H1 (cell line): ENCODE results near the gene IL36B. TPM values are rescaled to one million over a fixed set of nuclear protein-coding genes. Genes with fewer than 3 reads are reported as not detected.

ENCODE experiments used
- CTCF ChIA-PET: fragments of 300-600 bp; sonication (Branson Sonifier 250); formaldehyde crosslinking; loops from one replicate; lab custom pipeline; 2021; ENCODE audit not compliant: partially characterized antibody; lab: Charles Lee
- POLR2A ChIA-PET: fragments of 300-600 bp; sonication (Branson Sonifier 250); formaldehyde crosslinking; loops from one replicate; lab custom pipeline; 2021; ENCODE audit warnings: inconsistent platforms; ENCODE audit not compliant: partially characterized antibody; lab: Charles Lee
- DNase-seq, 2 experiments: peaks; one replicate each; pipeline versions ENCODE4 v3.0.0 to v3.0.0-alpha.2; 2010 to 2022; ENCODE audit warnings: low spot score in 2 of 2, low read depth in 1 of 2, mixed read lengths in 1 of 2
- FAIRE-seq: peaks from 2 replicates; lab custom pipeline; 2011; peaks lifted over from hg19 to GRCh38; lab: Jason Lieb, UNC
- H2AFZ ChIP-seq: 2 replicates; pipeline ENCODE4 v1.8.1; 2012; ENCODE audit warnings: low read length, inconsistent platforms
- H2AK5ac ChIP-seq: 2 replicates; pipeline ENCODE4 v1.6.1; 2013; ENCODE audit warnings: low read depth, low read length
- H2BK120ac ChIP-seq: replicated peaks from 2 replicates; pipeline ENCODE3; 2013; ENCODE audit warnings: low read depth, low read length, inconsistent platforms
- H2BK12ac ChIP-seq: 2 replicates; pipeline ENCODE4 v1.6.1; 2013; ENCODE audit warnings: low read depth, low read length
- H2BK15ac ChIP-seq: 2 replicates; pipeline ENCODE4 v1.6.1; 2013; ENCODE audit warnings: low read length
- H2BK20ac ChIP-seq: 2 replicates; pipeline ENCODE4 v1.6.1; 2013; ENCODE audit warnings: low read length
- H2BK5ac ChIP-seq: 2 replicates; pipeline ENCODE4 v1.6.1; 2013; ENCODE audit warnings: low read depth, low read length
- H3K14ac ChIP-seq: 2 replicates; pipeline ENCODE4 v1.6.1; 2013; ENCODE audit warnings: inconsistent platforms; ENCODE audit not compliant: insufficient read length
- H3K18ac ChIP-seq: 2 replicates; pipeline ENCODE4 v1.6.1; 2013; ENCODE audit warnings: low read length; ENCODE audit errors: extremely low read depth
- H3K23ac ChIP-seq: 2 replicates; pipeline ENCODE4 v1.6.1; 2013; ENCODE audit warnings: inconsistent platforms; ENCODE audit not compliant: insufficient read length
- H3K23me2 ChIP-seq: 2 replicates; pipeline ENCODE4 v1.6.1; 2013; ENCODE audit warnings: low read depth, low read length
- H3K27ac ChIP-seq: 2 replicates; pipeline ENCODE4 v1.6.1; 2011; ENCODE audit warnings: low read depth, low read length, inconsistent platforms
- H3K27me3 ChIP-seq, 4 experiments: replicated peaks in 1 of 4; 1 replicate in 1 of 4; 2 replicates in 3 of 4; pipeline versions ENCODE4 v1.6.1 to v1.8.1; 2011 to 2013; ENCODE audit warnings: low read length in 3 of 4, mild to moderate bottlenecking in 3 of 4, inconsistent platforms in 2 of 4, mixed read lengths in 2 of 4, moderate library complexity in 1 of 4; ENCODE audit not compliant: control insufficient read depth in 3 of 4, insufficient read depth in 3 of 4; ENCODE audit errors: extremely low read depth in 1 of 4
- H3K36me3 ChIP-seq, 4 experiments: 2 replicates each; pipeline versions ENCODE4 v1.6.1 to v1.8.1; 2011 to 2013; ENCODE audit warnings: mild to moderate bottlenecking in 4 of 4, low read length in 3 of 4, moderate library complexity in 2 of 4, control low read depth in 1 of 4, inconsistent platforms in 1 of 4; ENCODE audit not compliant: insufficient read depth in 4 of 4, control insufficient read depth in 2 of 4
- H3K4ac ChIP-seq: replicated peaks from 2 replicates; pipeline ENCODE3; 2013; ENCODE audit warnings: low read length, low read depth, mixed read lengths, inconsistent platforms; ENCODE audit not compliant: insufficient read length
- H3K4me1 ChIP-seq, 4 experiments: replicated peaks in 1 of 4; 1 replicate in 1 of 4; 2 replicates in 3 of 4; pipeline versions ENCODE4 v1.6.1 to v1.8.1; 2011 to 2013; ENCODE audit warnings: low read length in 3 of 4, inconsistent platforms in 2 of 4, mixed read lengths in 1 of 4; ENCODE audit not compliant: insufficient read depth in 4 of 4, control insufficient read depth in 3 of 4
- H3K4me2 ChIP-seq, 2 experiments: 2 replicates each; pipeline versions ENCODE4 v1.6.1 to v1.8.1; 2011 to 2013; ENCODE audit warnings: low read depth in 2 of 2, low read length in 2 of 2, control low read depth in 1 of 2, inconsistent platforms in 1 of 2, mild to moderate bottlenecking in 1 of 2; ENCODE audit not compliant: insufficient read depth in 1 of 2
- H3K4me3 ChIP-seq, 4 experiments: fragments of 200-600, 300-600 bp in 1 of 4; sonication (generic), shearing (Covaris generic), sonication (Bioruptor Twin) in 1 of 4; 2 replicates each; pipeline versions ENCODE4 v1.5.1 to v1.8.1; 2011 to 2016; ENCODE audit warnings: low read length in 4 of 4, low read depth in 3 of 4, control low read depth in 2 of 4, inconsistent platforms in 2 of 4, mild to moderate bottlenecking in 2 of 4, mixed read lengths in 1 of 4, moderate library complexity in 1 of 4; ENCODE audit not compliant: insufficient read depth in 2 of 4; ENCODE audit errors: extremely low read depth in 1 of 4
- H3K56ac ChIP-seq: replicated peaks from 2 replicates; pipeline ENCODE3; 2013; ENCODE audit warnings: low read depth, mild to moderate bottlenecking, mixed read lengths, low read length, inconsistent platforms; ENCODE audit not compliant: insufficient read length
- H3K79me1 ChIP-seq: 2 replicates; pipeline ENCODE4 v1.6.1; 2013; ENCODE audit warnings: low read depth, low read length, control low read depth
- H3K79me2 ChIP-seq, 2 experiments: 2 replicates each; pipeline versions ENCODE4 v1.6.1 to v1.8.1; 2012 to 2013; ENCODE audit warnings: low read length in 2 of 2, mild to moderate bottlenecking in 2 of 2, inconsistent platforms in 1 of 2; ENCODE audit not compliant: insufficient read depth in 2 of 2, control insufficient read depth in 1 of 2
- H3K9ac ChIP-seq, 4 experiments: replicated peaks in 1 of 4; 1 replicate in 1 of 4; 2 replicates in 3 of 4; pipeline versions ENCODE4 v1.6.1 to v1.8.1; 2011 to 2013; ENCODE audit warnings: low read depth in 3 of 4, low read length in 3 of 4, control low read depth in 2 of 4, mild to moderate bottlenecking in 2 of 4, moderate library complexity in 2 of 4, inconsistent platforms in 1 of 4; ENCODE audit errors: extremely low read depth in 1 of 4
- H3K9me3 ChIP-seq, 2 experiments: 2 replicates each; pipeline versions ENCODE4 v1.6.1 to v1.8.1; 2012 to 2013; ENCODE audit warnings: mild to moderate bottlenecking in 2 of 2, moderate library complexity in 2 of 2, control low read depth in 1 of 2, inconsistent platforms in 1 of 2, low read depth in 1 of 2, low read length in 1 of 2, mixed read lengths in 1 of 2; ENCODE audit not compliant: insufficient read depth in 2 of 2
- H4K20me1 ChIP-seq, 2 experiments: replicated peaks in 1 of 2; 2 replicates each; pipeline versions ENCODE3 to v1.8.1; 2011 to 2013; ENCODE audit warnings: inconsistent platforms in 2 of 2, low read length in 2 of 2, mild to moderate bottlenecking in 1 of 2; ENCODE audit not compliant: insufficient read depth in 2 of 2, control insufficient read depth in 1 of 2
- H4K5ac ChIP-seq: 2 replicates; pipeline ENCODE4 v1.6.1; 2013; ENCODE audit warnings: low read length, low read depth, mixed read lengths, inconsistent platforms; ENCODE audit not compliant: insufficient read length
- H4K8ac ChIP-seq: 2 replicates; pipeline ENCODE4 v1.8.0; 2013; ENCODE audit warnings: mild to moderate bottlenecking, moderate library complexity, low read length, inconsistent platforms; ENCODE audit not compliant: insufficient read depth; ENCODE audit errors: extremely low read depth
- H4K91ac ChIP-seq: replicated peaks from 2 replicates; pipeline ENCODE3; 2013; ENCODE audit warnings: low read length, mixed read lengths, inconsistent platforms; ENCODE audit not compliant: insufficient read length
- ATF3 ChIP-seq: IDR thresholded peaks from 2 replicates; pipeline ENCODE4 v1.6.1; 2011; ENCODE audit warnings: low read depth, mild to moderate bottlenecking, low read length; ENCODE audit not compliant: insufficient read depth
- BCL11A ChIP-seq, 2 experiments: IDR thresholded peaks; one replicate each; pipeline ENCODE4 v1.6.1; 2011; ENCODE audit warnings: low read depth in 2 of 2, low read length in 2 of 2, mild to moderate bottlenecking in 2 of 2
- CEBPB ChIP-seq: IDR thresholded peaks from 2 replicates; pipeline ENCODE4 v1.6.1; 2012; ENCODE audit warnings: low read depth, low read length
- CHD1 ChIP-seq: IDR thresholded peaks from 2 replicates; pipeline ENCODE4 v1.6.1; 2012; ENCODE audit warnings: low read depth, low read length, improper control_type of control experiment
- EGR1 ChIP-seq: IDR thresholded peaks from 2 replicates; pipeline ENCODE4 v1.6.1; 2011; ENCODE audit warnings: low read depth, low read length, borderline replicate concordance
- EP300 ChIP-seq, 2 experiments: IDR thresholded peaks; 1 replicate in 1 of 2; 2 replicates in 1 of 2; pipeline ENCODE4 v1.6.1; 2011 to 2012; ENCODE audit warnings: low read depth in 2 of 2, low read length in 2 of 2, mild to moderate bottlenecking in 2 of 2, borderline replicate concordance in 1 of 2, inconsistent platforms in 1 of 2, moderate library complexity in 1 of 2
- JUND ChIP-seq: IDR thresholded peaks from 2 replicates; pipeline ENCODE4 v1.6.1; 2011; ENCODE audit warnings: mild to moderate bottlenecking, improper control_type of control experiment, low read length
- NANOG ChIP-seq: IDR thresholded peaks from 2 replicates; pipeline ENCODE4 v1.6.1; 2011; ENCODE audit warnings: low read length, low read depth, mild to moderate bottlenecking, inconsistent platforms; ENCODE audit not compliant: insufficient read depth, poor library complexity, severe bottlenecking
- NRF1 ChIP-seq: IDR thresholded peaks from 2 replicates; pipeline ENCODE4 v1.6.1; 2011; ENCODE audit warnings: mild to moderate bottlenecking, low read depth, low read length, improper control_type of control experiment
- PHF8 ChIP-seq: fragments of 200-600 bp; sonication (generic); conservative IDR thresholded peaks from 2 replicates; pipeline ENCODE4 v1.7.1; 2012; ENCODE audit warnings: low read depth, mild to moderate bottlenecking, inconsistent platforms, low read length, moderate library complexity
- POLR2A ChIP-seq, 2 experiments: IDR thresholded peaks; 1 replicate in 1 of 2; 2 replicates in 1 of 2; pipeline ENCODE4 v1.6.1; 2011; ENCODE audit warnings: low read depth in 2 of 2, low read length in 2 of 2, mild to moderate bottlenecking in 2 of 2; ENCODE audit errors: control extremely low read depth in 1 of 2
- SP1 ChIP-seq: IDR thresholded peaks from 2 replicates; pipeline ENCODE4 v1.6.1; 2011; ENCODE audit warnings: low read depth, low read length
- TAF7 ChIP-seq: optimal IDR thresholded peaks from 2 replicates; pipeline ENCODE3; 2011; ENCODE audit warnings: low read depth, mild to moderate bottlenecking, inconsistent platforms, low read length, moderate library complexity, borderline replicate concordance
- YY1 ChIP-seq: IDR thresholded peaks from 2 replicates; pipeline ENCODE4 v1.6.1; 2011; ENCODE audit warnings: low read depth, mild to moderate bottlenecking, low read length
- polyA plus RNA-seq, 7 experiments: library from polyadenylated mRNA; depleted of rRNA in 3 of 7; stranded (reverse) in 5 of 7; unstranded in 2 of 7; fragments of >200 nt in 5 of 7; fragments of 200-250 nt in 2 of 7; gene quantifications; 1 replicate in 5 of 7; 2 replicates in 1 of 7; 4 replicates in 1 of 7; pipeline versions ENCODE4 v1.2.1 to v1.2.3, GENCODE V29; 2011 to 2013; ENCODE audit warnings: missing spikeins in 2 of 7, mixed read lengths in 2 of 7
- total RNA-seq: library from RNA; stranded (reverse); fragmentation: NEBNext Ultra II Directional; extraction: Animal tissue kit (Norgen Biotek cat#: 25700); gene quantifications from 2 replicates; pipeline ENCODE4 v1.2.1, GENCODE V29; 2021
- TF ChIP-seq, protein P1 (sequence below): IDR thresholded peaks from 2 replicates; pipeline ENCODE4 v1.6.1; 2011; ENCODE audit warnings: low read length, improper control_type of control experiment

Gene IL36B
- total and polyA plus RNA-seq, 2 of the 8 experiments (the other 6 are each of a cell fraction or from before 2014, with no cell fraction given): not detected

GRCh38 chr2:113089916-113090315 is 37.2 kb upstream of the IL36B start:
- H3K9me3 ChIP-seq: no peaks in the 10 kb centered on the region
- H3K23ac ChIP-seq: no peak overlapping the region
- no peak overlapping the region for H3K18ac ChIP-seq
- no peaks in the 10 kb centered on the region for H3K79me2 ChIP-seq
- H3K56ac ChIP-seq: no peak overlapping the region
- no peak overlapping the region for H2BK12ac ChIP-seq
- H3K14ac ChIP-seq: no peak overlapping the region
- no peaks in the 10 kb centered on the region for H3K4me1 ChIP-seq
- H3K4ac ChIP-seq: no peak overlapping the region
- H3K23me2 ChIP-seq: no peaks in the 10 kb centered on the region
- H3K4me2 ChIP-seq: no peak overlapping the region
- H3K36me3 ChIP-seq: no peaks in the 10 kb centered on the region
- H2BK20ac ChIP-seq: no peak overlapping the region
- no peak overlapping the region for H4K91ac ChIP-seq
- no peak overlapping the region for H4K5ac ChIP-seq
- no peak overlapping the region for H2AFZ ChIP-seq
- H2BK120ac ChIP-seq: no peak overlapping the region
- H3K79me1 ChIP-seq: no peaks in the 10 kb centered on the region
- H3K4me3 ChIP-seq: no peak overlapping the region
- CTCF ChIA-PET: interaction anchor here (0.6 to 3.0 kb wide), 6 partner anchors 10 to 109 kb away, joined by 3 to 32 read pairs (median 4); no protein-coding TSS in a partner anchor
- H3K27ac ChIP-seq: no peak overlapping the region
- no peak overlapping the region for H2BK15ac ChIP-seq
- FAIRE-seq: no peak
- H3K27me3 ChIP-seq: no peaks in the 10 kb centered on the region; a peak in 1 of 7 replicates
- H4K8ac ChIP-seq: no peak overlapping the region
- H3K9ac ChIP-seq: no peak overlapping the region
- H4K20me1 ChIP-seq: no peaks in the 10 kb centered on the region
- no peak overlapping the region for H2AK5ac ChIP-seq
- no peak overlapping the region for H2BK5ac ChIP-seq
- POLR2A ChIA-PET: no interaction called here
- DNase-seq: no peak
- TF ChIP-seq CHD1: no peak
- TF ChIP-seq BCL11A (IDR thresholded peaks at IDR 0.05; ENCODE audit: low read depth in 2 of 2, low read length in 2 of 2): no peak
- TF ChIP-seq POLR2A (IDR thresholded peaks at IDR 0.05; ENCODE audit: control extremely low read depth in 1 of 2, low read depth in 2 of 2, low read length in 2 of 2): no peak
- TF ChIP-seq NRF1: no peak
- no peak for TF ChIP-seq JUND
- no peak for TF ChIP-seq YY1
- TF ChIP-seq EGR1: no peak
- TF ChIP-seq PHF8: no peak
- no peak for TF ChIP-seq SP1
- no peak for TF ChIP-seq TAF7
- no peak for TF ChIP-seq CEBPB
- TF ChIP-seq, protein P1, sequence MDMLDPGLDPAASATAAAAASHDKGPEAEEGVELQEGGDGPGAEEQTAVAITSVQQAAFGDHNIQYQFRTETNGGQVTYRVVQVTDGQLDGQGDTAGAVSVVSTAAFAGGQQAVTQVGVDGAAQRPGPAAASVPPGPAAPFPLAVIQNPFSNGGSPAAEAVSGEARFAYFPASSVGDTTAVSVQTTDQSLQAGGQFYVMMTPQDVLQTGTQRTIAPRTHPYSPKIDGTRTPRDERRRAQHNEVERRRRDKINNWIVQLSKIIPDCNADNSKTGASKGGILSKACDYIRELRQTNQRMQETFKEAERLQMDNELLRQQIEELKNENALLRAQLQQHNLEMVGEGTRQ: no peak
- no peak for TF ChIP-seq EP300 (IDR thresholded peaks at IDR 0.05; ENCODE audit: borderline replicate concordance in 1 of 2, low read depth in 2 of 2, low read length in 2 of 2)
- no peak for TF ChIP-seq NANOG
- no peak for TF ChIP-seq ATF3
